Colonic mucosa (tissue), 4 donors: Measurements from ENCODE around the gene TACR3. TPM values are rescaled to one million over a fixed set of nuclear protein-coding genes. Genes with fewer than 3 reads are reported as not detected.
"Not testable (repeated sequence)": the region's sequence is repeated elsewhere in the genome, so short reads cannot be mapped to it uniquely, and the experiment has no call there.

Experiments
- DNase-seq: peaks from one replicate; pipeline ENCODE4 v3.0.0-alpha.2; 2020
- H3K27ac ChIP-seq: fragments of 200-600 bp; one replicate; pipeline ENCODE4 v1.8.0; 2021
- H3K27me3 ChIP-seq: fragments of 200-600 bp; one replicate; pipeline ENCODE4 v1.8.0; 2021
- H3K36me3 ChIP-seq: fragments of 200-600 bp; one replicate; pipeline ENCODE4 v1.8.0; 2021
- H3K4me1 ChIP-seq: fragments of 200-600 bp; one replicate; pipeline ENCODE4 v1.8.0; 2021; ENCODE audit warnings: mild to moderate bottlenecking
- H3K4me3 ChIP-seq: fragments of 200-600 bp; one replicate; pipeline ENCODE4 v1.8.0; 2021
- H3K9ac ChIP-seq, 2 donors: one replicate each; pipeline ENCODE4 v1.7.0; 2013; ENCODE audit warnings: control low read depth in 2 of 2, low read depth in 2 of 2, low read length in 2 of 2
- H3K9me3 ChIP-seq: fragments of 200-600 bp; one replicate; pipeline ENCODE4 v1.8.0; 2021
- CTCF ChIP-seq: fragments of 200-600 bp; IDR thresholded peaks from one replicate; pipeline ENCODE4 v1.8.0; 2022; ENCODE audit warnings: antibody characterized with exemption, mild to moderate bottlenecking
- intact Hi-C: fragments of 100-400 bp; cut with DNase I; formaldehyde crosslinking; loops from one replicate; pipeline ENCODE4 v1.14.1; 2022
- total RNA-seq, 2 donors: library from RNA; stranded (reverse); fragmentation: NEBNext Ultra II Directional in 1 of 2; extraction: Animal tissue kit (Norgen Biotek cat#: 25700) in 1 of 2; gene quantifications; one replicate each; pipeline ENCODE4 v1.2.1, GENCODE V29; 2021
- donor health status: healthy.
- donor health status: DM: no; HTN: no; CAD: no.
- donor health status: DM: no; HTN: no; CAD: no.

The TACR3 gene
- not detected for total RNA-seq

- Histone ChIP-seq H3K9ac (no peak within 1 kb of the TSS), H3K27me3 (no peaks in the 10 kb centered on the region), H3K4me1 (no peaks in the 10 kb centered on the region), H3K4me3 (no peak within 1 kb of the TSS), H3K36me3 (no peaks in the 10 kb centered on the region), H3K9me3 (no peaks in the 10 kb centered on the region), H3K27ac (no peak within 1 kb of the TSS)
- intact Hi-C loops = no loop called here
- no peak for TF ChIP-seq CTCF
- DNase-seq = no peak
Measured at GRCh38 chr4:103719830-103720207, at the start of gene TACR3. Gene TACR3, minus strand, starts transcription at chr4:103719985. Its CDS starts 310 bp downstream, at chr4:103719675.

GRCh38 chr4:103757631-103758030 is 37.8 kb upstream of the TACR3 start:
- intact Hi-C loops = no loop called here
- Histone ChIP-seq H3K9ac (no peak overlapping the region), H3K4me1 (no peaks in the 10 kb centered on the region), H3K27ac (no peak overlapping the region), H3K4me3 (no peak overlapping the region), H3K27me3 (no peaks in the 10 kb centered on the region), H3K36me3 (no peaks in the 10 kb centered on the region), H3K9me3 (no peaks in the 10 kb centered on the region)
- no peak for TF ChIP-seq CTCF
- no peak for DNase-seq

- H3K27me3 ChIP-seq = no peaks in the 10 kb centered on the region
- no peak overlapping the region for H3K4me3 ChIP-seq
- H3K9me3 ChIP-seq = no peaks in the 10 kb centered on the region
- intact Hi-C loops = no loop called here
- no peak for TF ChIP-seq CTCF
- no peaks in the 10 kb centered on the region for H3K36me3 ChIP-seq
- no peak for DNase-seq
- H3K4me1 ChIP-seq = no peaks in the 10 kb centered on the region
- H3K27ac ChIP-seq = no peak overlapping the region
- no peak overlapping the region for H3K9ac ChIP-seq
Measured at GRCh38 chr4:103756741-103757140, 37.0 kb upstream of the TACR3 start.

GRCh38 chr4:103754844-103755243 is 35.1 kb upstream of the TACR3 start:
- TF ChIP-seq CTCF = no peak
- intact Hi-C loops = no loop called here
- H3K36me3 ChIP-seq = no peaks in the 10 kb centered on the region
- no peak overlapping the region for H3K9ac ChIP-seq
- H3K9me3 ChIP-seq = no peaks in the 10 kb centered on the region
- DNase-seq = no peak
- no peak overlapping the region for H3K4me3 ChIP-seq
- H3K27ac ChIP-seq = no peak overlapping the region
- no peaks in the 10 kb centered on the region for H3K4me1 ChIP-seq
- H3K27me3 ChIP-seq = no peaks in the 10 kb centered on the region

- H3K27me3 ChIP-seq = no peaks in the 10 kb centered on the region
- intact Hi-C loops = no loop called here
- no peaks in the 10 kb centered on the region for H3K36me3 ChIP-seq
- no peak for DNase-seq
- no peak overlapping the region for H3K4me3 ChIP-seq
- H3K9ac ChIP-seq = no peak overlapping the region
- H3K27ac ChIP-seq = no peak overlapping the region
- no peaks in the 10 kb centered on the region for H3K9me3 ChIP-seq
- H3K4me1 ChIP-seq = no peaks in the 10 kb centered on the region
- no peak for TF ChIP-seq CTCF
Measured at GRCh38 chr4:103753868-103754653, 34.3 kb upstream of the TACR3 start.

GRCh38 chr4:103723150-103723549 is 3.4 kb upstream of the TACR3 start:
- H3K9me3 ChIP-seq, intact Hi-C loops, DNase-seq, H3K4me3 ChIP-seq, H3K9ac ChIP-seq, H3K27me3 ChIP-seq, H3K4me1 ChIP-seq, H3K36me3 ChIP-seq, H3K27ac ChIP-seq: not testable (repeated sequence)
